Measurements from ENCODE around the gene C6.

C6 gene

DNA sequence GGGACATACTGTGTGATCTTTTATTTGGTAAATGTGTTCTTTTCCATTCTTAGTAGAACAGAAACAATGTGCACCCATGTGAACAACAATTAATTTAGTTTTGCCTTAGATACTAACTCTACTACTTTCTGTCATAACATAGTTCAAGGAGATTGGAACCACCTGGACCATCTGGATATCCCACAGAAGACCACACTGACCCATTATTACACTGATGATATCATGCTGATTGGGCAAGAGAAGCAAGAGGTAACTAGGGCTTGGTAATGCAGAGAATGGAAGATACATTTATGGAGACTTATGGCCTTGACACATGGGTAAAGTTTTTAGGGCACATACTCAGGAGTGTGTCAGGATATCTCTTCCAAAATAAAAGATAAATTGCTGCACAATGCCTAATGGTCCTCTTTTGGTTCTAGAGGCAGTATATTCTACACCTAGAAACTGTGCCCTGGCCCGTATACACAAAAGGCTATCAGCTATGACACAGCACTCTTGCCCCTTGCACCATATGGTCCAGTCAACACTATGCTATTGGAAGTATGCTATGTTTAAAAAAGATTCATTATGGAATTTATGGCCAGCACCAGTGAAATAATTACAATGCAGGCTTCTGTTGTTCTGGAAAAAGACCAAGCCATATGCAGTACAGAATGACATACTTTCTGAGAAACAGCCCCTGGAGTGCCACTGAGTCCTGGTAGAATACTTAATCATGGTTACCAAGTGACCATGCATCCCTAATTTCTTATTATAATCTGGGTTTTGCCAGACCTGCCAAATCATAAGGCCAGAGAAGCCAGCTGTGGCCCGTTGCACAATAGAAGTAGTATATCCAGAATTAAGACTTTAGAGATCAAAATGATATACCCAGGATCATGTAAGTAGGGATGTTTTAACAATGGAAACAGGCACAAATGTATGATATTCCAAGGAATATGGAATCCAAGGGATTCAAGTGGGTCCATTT is 100.6 kb downstream of the C6 start:
- DNase-seq (ENCODE audit: insufficient read length, low spot score) (no peak), FAIRE-seq (no peak)
- TF ChIP-seq POU2F2 (IDR thresholded peaks at IDR 0.05; ENCODE audit: low read depth, low read length) (no peak), TAF1 (IDR thresholded peaks at IDR 0.05; ENCODE audit: low read depth, low read length) (no peak), SPI1 (IDR thresholded peaks at IDR 0.05; ENCODE audit: low read depth, low read length) (no peak), PAX5 (IDR thresholded peaks at IDR 0.05; ENCODE audit: insufficient read depth, low read length, severe bottlenecking) (no peak), POLR2AphosphoS5 (IDR thresholded peaks at IDR 0.05; ENCODE audit: low read depth, low read length) (no peak), POLR2A (IDR thresholded peaks at IDR 0.05; ENCODE audit: low read depth, low read length) (no peak)

- no peak for FAIRE-seq
- no peak for DNase-seq (ENCODE audit: insufficient read length, low spot score)
- TF ChIP-seq POLR2A (IDR thresholded peaks at IDR 0.05; ENCODE audit: low read depth, low read length) (no peak), PAX5 (IDR thresholded peaks at IDR 0.05; ENCODE audit: insufficient read depth, low read length, severe bottlenecking) (no peak), POU2F2 (IDR thresholded peaks at IDR 0.05; ENCODE audit: low read depth, low read length) (no peak), SPI1 (IDR thresholded peaks at IDR 0.05; ENCODE audit: low read depth, low read length) (no peak), TAF1 (IDR thresholded peaks at IDR 0.05; ENCODE audit: low read depth, low read length) (no peak), POLR2AphosphoS5 (IDR thresholded peaks at IDR 0.05; ENCODE audit: low read depth, low read length) (no peak)
These were observed 104.1 kb downstream of the C6 start for GRCh38 chr5:41109186-41109585.

DNA sequence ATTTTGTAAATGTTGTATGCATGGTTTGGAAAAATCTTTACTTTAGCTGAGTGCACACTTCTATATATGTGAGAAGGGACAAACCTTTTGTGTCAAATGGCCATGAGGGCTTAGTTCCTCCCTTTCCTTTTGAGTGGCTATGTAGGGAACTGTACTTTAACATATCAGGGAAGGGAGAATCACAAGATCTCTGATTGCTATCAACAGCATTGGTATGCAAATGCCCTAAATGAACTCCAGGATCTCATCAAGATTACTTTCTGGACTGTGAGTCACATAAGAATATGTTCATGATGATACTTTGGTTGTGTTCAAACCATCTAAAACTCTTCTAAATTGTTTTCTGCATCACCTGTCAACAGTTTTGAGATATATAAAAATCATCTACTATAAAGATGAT is 111.0 kb downstream of the C6 start:
- FAIRE-seq, result no peak
- TF ChIP-seq POU2F2 (IDR thresholded peaks at IDR 0.05; ENCODE audit: low read depth, low read length), result no peak
- DNase-seq (ENCODE audit: insufficient read length, low spot score), result no peak

- TF ChIP-seq POLR2AphosphoS5 (IDR thresholded peaks at IDR 0.05; ENCODE audit: low read depth, low read length), result no peak
- no peak for TF ChIP-seq POLR2A (IDR thresholded peaks at IDR 0.05; ENCODE audit: low read depth, low read length)
- no peak for TF ChIP-seq TAF1 (IDR thresholded peaks at IDR 0.05; ENCODE audit: low read depth, low read length)
- TF ChIP-seq POU2F2 (IDR thresholded peaks at IDR 0.05; ENCODE audit: low read depth, low read length), result no peak
- no peak for TF ChIP-seq PAX5 (IDR thresholded peaks at IDR 0.05; ENCODE audit: insufficient read depth, low read length, severe bottlenecking)
- no peak for TF ChIP-seq SPI1 (IDR thresholded peaks at IDR 0.05; ENCODE audit: low read depth, low read length)
- FAIRE-seq (no peak), DNase-seq (ENCODE audit: insufficient read length, low spot score) (no peak)
These were observed 115.7 kb downstream of the C6 start for GRCh38 chr5:41097642-41098041.

GRCh38 chr5:41095324-41096101 is 117.8 kb downstream of the C6 start:
- no peak for DNase-seq (ENCODE audit: insufficient read length, low spot score)
- TF ChIP-seq PAX5 (IDR thresholded peaks at IDR 0.05; ENCODE audit: insufficient read depth, low read length, severe bottlenecking) (no peak), POU2F2 (IDR thresholded peaks at IDR 0.05; ENCODE audit: low read depth, low read length) (no peak), POLR2AphosphoS5 (IDR thresholded peaks at IDR 0.05; ENCODE audit: low read depth, low read length) (no peak), SPI1 (IDR thresholded peaks at IDR 0.05; ENCODE audit: low read depth, low read length) (no peak), POLR2A (IDR thresholded peaks at IDR 0.05; ENCODE audit: low read depth, low read length) (no peak), TAF1 (IDR thresholded peaks at IDR 0.05; ENCODE audit: low read depth, low read length) (no peak)
- FAIRE-seq, result no peak

DNA sequence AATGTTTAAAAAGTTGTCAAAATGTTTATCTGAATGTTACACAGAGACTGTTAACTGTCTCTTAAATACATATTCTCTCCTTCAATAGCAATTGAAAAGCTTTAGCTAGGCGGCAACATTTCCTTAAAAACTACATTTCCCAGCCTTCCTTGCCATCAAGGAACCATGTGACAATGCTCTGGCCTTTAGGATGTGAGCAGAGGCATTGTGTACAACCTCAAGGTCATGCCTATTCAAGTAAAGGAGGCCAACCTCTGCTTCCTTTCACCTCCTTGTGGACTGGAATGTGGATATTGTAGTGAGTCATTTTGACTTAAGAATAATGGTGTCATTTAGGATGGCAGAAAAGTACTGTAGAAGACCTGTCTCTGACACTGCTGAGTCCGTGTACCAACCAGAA is 118.5 kb downstream of the C6 start:
- TF ChIP-seq POLR2AphosphoS5 (IDR thresholded peaks at IDR 0.05; ENCODE audit: low read depth, low read length), result no peak
- TF ChIP-seq POU2F2 (IDR thresholded peaks at IDR 0.05; ENCODE audit: low read depth, low read length), result no peak
- no peak for TF ChIP-seq PAX5 (IDR thresholded peaks at IDR 0.05; ENCODE audit: insufficient read depth, low read length, severe bottlenecking)
- TF ChIP-seq POLR2A (IDR thresholded peaks at IDR 0.05; ENCODE audit: low read depth, low read length), result no peak
- no peak for TF ChIP-seq SPI1 (IDR thresholded peaks at IDR 0.05; ENCODE audit: low read depth, low read length)
- no peak for TF ChIP-seq TAF1 (IDR thresholded peaks at IDR 0.05; ENCODE audit: low read depth, low read length)
- FAIRE-seq (no peak), DNase-seq (ENCODE audit: insufficient read length, low spot score) (no peak)

GRCh38 chr5:41093803-41094202 is 119.5 kb downstream of the C6 start:
- TF ChIP-seq POU2F2 (IDR thresholded peaks at IDR 0.05; ENCODE audit: low read depth, low read length) (no peak), TAF1 (IDR thresholded peaks at IDR 0.05; ENCODE audit: low read depth, low read length) (no peak), SPI1 (IDR thresholded peaks at IDR 0.05; ENCODE audit: low read depth, low read length) (no peak), PAX5 (IDR thresholded peaks at IDR 0.05; ENCODE audit: insufficient read depth, low read length, severe bottlenecking) (no peak), POLR2AphosphoS5 (IDR thresholded peaks at IDR 0.05; ENCODE audit: low read depth, low read length) (no peak), POLR2A (IDR thresholded peaks at IDR 0.05; ENCODE audit: low read depth, low read length) (no peak)
- DNase-seq (ENCODE audit: insufficient read length, low spot score) (no peak), FAIRE-seq (no peak)
